Measurements from ENCODE around the gene ADAM23. TPM values are rescaled to one million over a fixed set of nuclear protein-coding genes. Genes with fewer than 3 reads are reported as not detected.
A peak's percentile ranks its signal among the peaks of the same experiment; 100 is the strongest.

The ADAM23 gene
- total RNA-seq, 2 experiments from 2014 or later: 0.28 to 0.32 TPM

DNA sequence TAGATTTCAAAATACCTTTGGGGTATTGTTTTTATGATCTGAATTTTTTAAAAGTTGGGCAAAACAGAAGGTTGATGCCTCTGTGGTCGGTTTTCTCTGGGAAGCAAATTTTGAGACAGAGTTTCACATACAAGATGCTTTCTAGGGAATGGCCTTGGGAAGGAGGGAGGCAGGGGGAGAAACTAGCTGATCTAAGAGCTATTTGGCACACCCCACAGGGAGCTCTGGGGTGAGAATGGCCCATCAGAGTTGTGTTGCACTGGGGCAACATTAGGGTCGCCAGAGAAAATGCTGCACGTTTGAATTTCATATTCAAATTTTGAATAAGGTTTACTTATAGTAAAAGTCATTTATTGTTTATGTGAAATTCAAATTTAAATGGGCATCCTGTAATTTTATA is 11.9 kb upstream of the ADAM23 start:
- H3K4me1 Mint-ChIP-seq: no peaks in the 10 kb centered on the region
- no peaks in the 10 kb centered on the region for H3K36me3 Mint-ChIP-seq
- no peak overlapping the region for H3K27ac Mint-ChIP-seq
- peaks cover 12% of the 10 kb centered on the region for H3K27me3 Mint-ChIP-seq
- no peak for ATAC-seq
- no peak for DNase-seq
- no peak overlapping the region for H3K4me3 Mint-ChIP-seq
- H3K9me3 Mint-ChIP-seq (ENCODE audit: low read depth): peaks cover 3% of the 10 kb centered on the region
- CTCF ChIA-PET: no interaction called here

- Mint-ChIP-seq H3K4me1 (no peaks in the 10 kb centered on the region), H3K27me3 (peaks cover 13% of the 10 kb centered on the region), H3K36me3 (no peaks in the 10 kb centered on the region), H3K9me3 (ENCODE audit: low read depth) (no peaks in the 10 kb centered on the region), H3K4me3 (no peak overlapping the region), H3K27ac (no peak overlapping the region)
- ATAC-seq: no peak
- DNase-seq: no peak
- CTCF ChIA-PET: no interaction called here
These were observed 10.9 kb upstream of the ADAM23 start for GRCh38 chr2:206432193-206433082.

DNA sequence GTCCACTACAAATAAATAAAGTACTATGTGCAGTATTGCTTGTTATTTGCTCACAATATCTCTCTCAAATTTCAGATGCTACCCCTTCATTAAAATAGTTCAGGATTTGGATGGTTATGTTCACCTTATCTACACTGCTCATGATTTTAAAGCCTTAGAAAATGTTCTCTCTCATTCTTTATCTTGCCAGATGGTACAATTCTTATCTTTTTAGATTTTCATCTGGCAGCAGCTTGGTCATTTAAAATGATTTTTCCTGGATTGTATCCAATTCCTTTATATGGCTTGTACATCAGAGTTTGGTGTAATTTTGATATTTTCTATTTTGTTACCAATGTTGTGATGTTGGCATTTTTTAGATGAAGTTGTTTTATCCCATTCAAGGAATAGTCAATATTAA is 10.1 kb upstream of the ADAM23 start:
- Mint-ChIP-seq H3K9me3 (ENCODE audit: low read depth) (no peaks in the 10 kb centered on the region), H3K36me3 (no peaks in the 10 kb centered on the region), H3K4me3 (no peak overlapping the region), H3K27me3 (peaks cover 13% of the 10 kb centered on the region), H3K4me1 (no peaks in the 10 kb centered on the region), H3K27ac (no peak overlapping the region)
- CTCF ChIA-PET: no interaction called here
- DNase-seq (no peak), ATAC-seq (no peak)

- CTCF ChIA-PET: no interaction called here
These were observed 9.6 kb upstream of the ADAM23 start for GRCh38 chr2:206433686-206434085.

DNA sequence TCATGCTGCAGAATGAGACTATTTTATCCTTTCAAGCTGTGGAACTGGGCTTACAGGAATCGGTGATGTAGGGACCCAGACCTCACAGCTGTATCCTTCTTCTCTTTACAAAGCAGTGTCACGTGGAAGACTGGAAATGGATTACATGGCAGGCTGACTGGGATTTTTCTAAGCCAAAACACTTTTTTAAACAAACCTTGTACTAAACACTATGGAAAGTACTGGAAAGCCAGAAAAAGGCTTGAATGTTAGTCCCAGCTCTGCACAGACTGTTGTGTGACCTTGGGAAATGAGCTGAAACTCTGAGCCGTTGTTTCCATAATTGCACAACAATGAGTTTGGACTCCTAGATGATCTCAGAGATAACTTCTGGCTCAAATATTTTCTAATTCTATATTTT is 7.6 kb upstream of the ADAM23 start:
- H3K27me3 Mint-ChIP-seq: peaks cover 32% of the 10 kb centered on the region
- H3K4me3 Mint-ChIP-seq: no peak overlapping the region
- H3K36me3 Mint-ChIP-seq: no peaks in the 10 kb centered on the region
- no peak overlapping the region for H3K27ac Mint-ChIP-seq
- CTCF ChIA-PET: no interaction called here
- no peaks in the 10 kb centered on the region for H3K4me1 Mint-ChIP-seq
- ATAC-seq (no peak), DNase-seq (no peak)
- no peaks in the 10 kb centered on the region for H3K9me3 Mint-ChIP-seq (ENCODE audit: low read depth)

More at GRCh38 chr2:206433686-206434085, 9.6 kb upstream of the ADAM23 start:
- no peaks in the 10 kb centered on the region for H3K9me3 Mint-ChIP-seq (ENCODE audit: low read depth)
- DNase-seq: no peak
- H3K4me3 Mint-ChIP-seq: no peak overlapping the region
- ATAC-seq: no peak
- no peaks in the 10 kb centered on the region for H3K4me1 Mint-ChIP-seq
- no peaks in the 10 kb centered on the region for H3K36me3 Mint-ChIP-seq
- peaks cover 18% of the 10 kb centered on the region for H3K27me3 Mint-ChIP-seq
- H3K27ac Mint-ChIP-seq: no peak overlapping the region

- no peaks in the 10 kb centered on the region for H3K36me3 Mint-ChIP-seq
- CTCF ChIA-PET: no interaction called here
- DNase-seq: no peak
- H3K4me3 Mint-ChIP-seq: no peak overlapping the region
- H3K9me3 Mint-ChIP-seq (ENCODE audit: low read depth): no peaks in the 10 kb centered on the region
- ATAC-seq: no peak
- H3K27me3 Mint-ChIP-seq: peaks cover 49% of the 10 kb centered on the region
- H3K4me1 Mint-ChIP-seq: peaks cover 8% of the 10 kb centered on the region
- H3K27ac Mint-ChIP-seq: no peak overlapping the region
These were observed 5.1 kb upstream of the ADAM23 start for GRCh38 chr2:206438196-206438724.

DNA sequence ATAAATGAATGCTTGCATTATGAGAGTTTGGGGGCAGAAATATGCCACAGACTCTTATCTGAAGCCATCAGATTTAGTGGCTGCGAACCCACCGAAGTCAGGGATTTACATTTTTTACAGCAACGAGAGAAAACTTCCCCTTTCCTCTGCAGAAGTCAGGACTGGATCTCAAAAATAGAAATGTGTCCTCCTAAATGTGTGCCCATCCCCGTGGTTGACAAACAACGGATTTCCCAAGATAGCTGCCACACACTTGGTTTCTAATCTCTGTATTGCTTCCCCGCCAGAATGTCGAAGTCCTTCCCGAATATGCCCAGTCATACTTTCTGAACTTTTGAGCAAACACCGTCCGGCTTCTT is 879 bp upstream of the ADAM23 start:
- CTCF ChIA-PET: interaction anchor here (0.5 kb wide), 1 partner anchor 222 kb away, joined by 3 read pairs; no protein-coding TSS in a partner anchor
- peaks cover 2% of the 10 kb centered on the region for H3K36me3 Mint-ChIP-seq
- ATAC-seq (no peak), DNase-seq (no peak)
- no peaks in the 10 kb centered on the region for H3K9me3 Mint-ChIP-seq (ENCODE audit: low read depth)
- no peak overlapping the region for H3K27ac Mint-ChIP-seq
- peak overlapping the region; percentile 63 for H3K4me3 Mint-ChIP-seq
- H3K27me3 Mint-ChIP-seq: peaks cover 74% of the 10 kb centered on the region
- peaks cover 12% of the 10 kb centered on the region for H3K4me1 Mint-ChIP-seq

DNA sequence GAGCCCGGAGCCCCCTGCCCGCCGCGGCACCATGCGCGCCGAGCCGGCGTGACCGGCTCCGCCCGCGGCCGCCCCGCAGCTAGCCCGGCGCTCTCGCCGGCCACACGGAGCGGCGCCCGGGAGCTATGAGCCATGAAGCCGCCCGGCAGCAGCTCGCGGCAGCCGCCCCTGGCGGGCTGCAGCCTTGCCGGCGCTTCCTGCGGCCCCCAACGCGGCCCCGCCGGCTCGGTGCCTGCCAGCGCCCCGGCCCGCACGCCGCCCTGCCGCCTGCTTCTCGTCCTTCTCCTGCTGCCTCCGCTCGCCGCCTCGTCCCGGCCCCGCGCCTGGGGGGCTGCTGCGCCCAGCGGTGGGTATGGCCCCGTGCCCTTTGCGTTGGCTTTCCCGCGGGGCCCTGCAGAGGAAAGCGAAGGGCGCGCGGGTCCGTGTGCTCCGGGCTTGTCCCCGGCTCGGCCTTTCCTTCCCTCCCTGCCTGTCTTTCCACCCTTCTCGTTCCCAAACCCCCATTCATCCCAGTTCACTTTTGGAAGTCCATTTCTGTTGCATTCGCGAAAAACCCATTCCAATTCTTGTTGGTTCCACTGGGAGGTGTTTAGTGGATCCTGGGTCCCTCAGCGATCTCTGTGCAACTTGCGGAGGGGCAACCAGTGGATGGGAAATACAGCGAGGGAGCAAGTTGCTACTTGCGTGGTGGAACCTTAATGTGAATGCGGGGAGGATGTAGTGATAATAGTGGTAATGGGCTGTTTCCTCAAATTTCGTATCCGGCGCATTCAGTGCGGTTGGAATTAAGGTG is 599 bp downstream of the ADAM23 start:
- no peaks in the 10 kb centered on the region for H3K9me3 Mint-ChIP-seq (ENCODE audit: low read depth)
- DNase-seq: no peak
- peak overlapping the region; percentile 64 for H3K4me3 Mint-ChIP-seq
- H3K27me3 Mint-ChIP-seq: peaks cover 69% of the 10 kb centered on the region
- CTCF ChIA-PET: no interaction called here
- H3K4me1 Mint-ChIP-seq: peaks cover 12% of the 10 kb centered on the region
- ATAC-seq: peak; percentile 71
- H3K36me3 Mint-ChIP-seq: peaks cover 2% of the 10 kb centered on the region
- no peak overlapping the region for H3K27ac Mint-ChIP-seq

GRCh38 chr2:206445948-206446347 is 2.6 kb downstream of the ADAM23 start:
- H3K4me3 Mint-ChIP-seq: no peak overlapping the region
- CTCF ChIA-PET: no interaction called here
- H3K4me1 Mint-ChIP-seq: peaks cover 12% of the 10 kb centered on the region
- H3K36me3 Mint-ChIP-seq: peaks cover 2% of the 10 kb centered on the region
- ATAC-seq: no peak
- no peaks in the 10 kb centered on the region for H3K9me3 Mint-ChIP-seq (ENCODE audit: low read depth)
- DNase-seq: no peak
- no peak overlapping the region for H3K27ac Mint-ChIP-seq
- H3K27me3 Mint-ChIP-seq: peaks cover 56% of the 10 kb centered on the region

DNA sequence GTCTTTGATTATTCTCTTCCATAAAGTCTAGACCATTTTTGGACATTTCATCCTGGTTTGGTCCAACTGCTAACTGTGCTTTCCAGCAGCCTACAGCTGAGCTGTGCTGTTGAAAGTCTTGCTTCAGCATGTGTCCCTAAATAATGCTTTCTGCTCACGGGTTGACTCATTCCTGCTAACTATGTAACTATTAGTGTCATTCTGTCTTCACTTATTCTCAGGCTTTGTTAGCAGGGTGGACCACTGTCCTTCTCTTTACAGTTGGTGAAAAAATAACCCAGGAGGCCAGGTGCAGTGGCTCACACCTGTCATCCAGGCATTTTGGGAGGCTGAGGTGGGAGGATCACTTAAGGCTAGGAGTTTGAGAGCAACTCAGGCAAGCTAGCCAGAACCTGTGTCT is 8.9 kb downstream of the ADAM23 start:
- no peak for ATAC-seq
- Mint-ChIP-seq H3K27me3 (peaks cover 7% of the 10 kb centered on the region), H3K4me1 (no peaks in the 10 kb centered on the region), H3K9me3 (ENCODE audit: low read depth) (no peaks in the 10 kb centered on the region), H3K36me3 (no peaks in the 10 kb centered on the region), H3K27ac (no peak overlapping the region), H3K4me3 (no peak overlapping the region)
- CTCF ChIA-PET: no interaction called here
- DNase-seq: no peak

- ATAC-seq (no peak), DNase-seq (no peak)
- H3K27me3 Mint-ChIP-seq: peaks cover 3% of the 10 kb centered on the region
- no peaks in the 10 kb centered on the region for H3K9me3 Mint-ChIP-seq (ENCODE audit: low read depth)
- CTCF ChIA-PET: no interaction called here
- no peaks in the 10 kb centered on the region for H3K4me1 Mint-ChIP-seq
- no peak overlapping the region for H3K4me3 Mint-ChIP-seq
- H3K36me3 Mint-ChIP-seq: no peaks in the 10 kb centered on the region
- no peak overlapping the region for H3K27ac Mint-ChIP-seq
These were observed 9.4 kb downstream of the ADAM23 start for GRCh38 chr2:206452750-206453149.

DNA sequence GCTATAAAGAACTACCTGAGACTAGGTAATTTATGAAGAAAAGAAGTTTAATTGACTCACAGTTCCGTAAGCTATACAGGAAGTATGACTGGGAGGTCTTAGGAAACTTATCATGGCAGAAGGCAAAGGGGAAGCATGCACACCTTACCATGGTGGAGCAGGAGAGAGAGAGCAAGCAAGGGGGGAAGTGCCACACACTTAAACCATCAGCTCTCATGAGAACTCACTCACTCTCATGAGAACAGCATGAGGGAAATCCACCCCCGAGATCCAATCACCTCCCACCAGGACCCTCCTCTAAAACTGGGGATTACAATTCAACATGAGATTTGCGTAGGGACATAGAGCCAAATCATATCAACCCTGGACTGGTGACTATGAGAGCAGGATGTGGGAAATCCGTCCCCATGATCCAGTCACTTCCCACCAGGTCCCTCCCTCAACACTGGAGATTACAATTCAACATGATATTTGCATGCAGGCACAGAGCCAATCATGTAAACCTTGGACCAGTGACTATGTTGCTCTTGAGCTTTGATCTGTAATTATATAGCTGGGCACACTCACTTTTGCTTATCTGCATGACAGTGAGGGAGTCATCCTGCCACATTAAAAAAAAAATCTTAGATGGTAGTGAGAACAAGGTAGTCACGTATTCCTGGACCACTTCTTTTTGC is 12.9 kb downstream of the ADAM23 start:
- CTCF ChIA-PET: no interaction called here
- no peak overlapping the region for H3K4me3 Mint-ChIP-seq
- H3K4me1 Mint-ChIP-seq: no peaks in the 10 kb centered on the region
- H3K9me3 Mint-ChIP-seq (ENCODE audit: low read depth): no peaks in the 10 kb centered on the region
- ATAC-seq (no peak), DNase-seq (no peak)
- no peaks in the 10 kb centered on the region for H3K27me3 Mint-ChIP-seq
- no peak overlapping the region for H3K27ac Mint-ChIP-seq
- H3K36me3 Mint-ChIP-seq: no peaks in the 10 kb centered on the region

DNA sequence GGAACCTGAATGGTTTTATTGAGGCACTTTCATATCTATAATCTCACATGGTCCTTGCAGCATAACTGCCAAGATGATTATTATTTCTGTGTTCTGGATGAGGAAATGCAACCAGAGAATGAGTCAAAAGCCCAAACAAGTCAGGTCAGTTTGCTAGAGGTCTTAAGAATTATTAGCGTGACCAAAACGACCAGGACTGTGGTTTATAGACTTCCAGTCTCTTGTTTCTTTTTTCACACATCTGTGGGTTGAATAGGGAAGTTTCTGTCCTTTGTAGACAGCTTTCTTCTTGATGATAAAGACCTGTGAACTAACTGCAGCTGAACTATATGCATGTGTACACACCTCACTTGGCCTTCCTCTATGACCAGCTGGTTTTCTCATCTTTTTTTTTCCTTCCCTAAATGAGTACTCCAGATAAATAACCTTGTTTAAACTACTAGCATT is 13.9 kb downstream of the ADAM23 start:
- DNase-seq: no peak
- Mint-ChIP-seq H3K4me3 (no peak overlapping the region), H3K9me3 (ENCODE audit: low read depth) (no peaks in the 10 kb centered on the region), H3K27me3 (no peaks in the 10 kb centered on the region), H3K27ac (no peak overlapping the region), H3K4me1 (no peaks in the 10 kb centered on the region), H3K36me3 (no peaks in the 10 kb centered on the region)
- CTCF ChIA-PET: no interaction called here
- no peak for ATAC-seq
